Astrocyte of the hippocampus (primary cell): ENCODE results near the gene PNPLA6.
"Not testable (repeated sequence)": the region's sequence is repeated elsewhere in the genome, so short reads cannot be mapped to it uniquely, and the experiment has no call there.

Experiments
- DNase-seq: peaks from one replicate; pipeline ENCODE4 v3.0.0; 2011; ENCODE audit warnings: low read depth, low spot score

Gene PNPLA6

DNA sequence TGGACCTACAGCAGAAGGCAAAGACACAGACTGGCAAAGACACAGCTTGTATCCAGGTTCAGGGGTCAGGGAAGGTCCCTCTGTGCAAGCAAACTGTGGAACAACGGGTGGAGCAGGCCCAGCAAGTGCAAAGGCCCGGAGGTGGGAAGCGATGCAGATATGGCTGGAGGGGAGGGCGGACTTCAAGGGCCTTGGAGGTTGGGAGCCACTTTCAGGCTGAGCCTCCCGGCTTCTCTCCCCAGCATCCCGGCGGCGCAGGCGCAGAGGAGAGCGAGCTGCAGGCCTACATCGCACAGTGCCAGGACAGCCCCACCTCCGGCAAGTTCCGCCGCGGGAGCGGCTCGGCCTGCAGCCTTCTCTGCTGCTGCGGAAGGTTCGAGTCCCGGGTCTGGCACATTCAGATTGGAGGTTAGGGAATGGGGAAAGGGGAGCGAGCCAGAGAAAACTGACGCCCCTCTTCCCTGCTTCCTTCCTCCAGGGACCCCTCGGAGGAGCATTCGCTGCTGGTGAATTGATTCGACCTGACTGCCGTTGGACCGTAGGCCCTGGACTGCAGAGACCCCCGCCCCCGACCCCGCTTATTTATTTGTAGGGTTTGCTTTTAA is 2.1 kb upstream of the PNPLA6 start:
- DNase-seq = peak; percentile 56

- DNase-seq = peak; percentile 94
Measured at GRCh38 chr19:7533925-7534480, 1.5 kb upstream of the PNPLA6 start.

GRCh38 chr19:7534531-7535046 is 928 bp upstream of the PNPLA6 start:
- peak; percentile 87 for DNase-seq

DNA sequence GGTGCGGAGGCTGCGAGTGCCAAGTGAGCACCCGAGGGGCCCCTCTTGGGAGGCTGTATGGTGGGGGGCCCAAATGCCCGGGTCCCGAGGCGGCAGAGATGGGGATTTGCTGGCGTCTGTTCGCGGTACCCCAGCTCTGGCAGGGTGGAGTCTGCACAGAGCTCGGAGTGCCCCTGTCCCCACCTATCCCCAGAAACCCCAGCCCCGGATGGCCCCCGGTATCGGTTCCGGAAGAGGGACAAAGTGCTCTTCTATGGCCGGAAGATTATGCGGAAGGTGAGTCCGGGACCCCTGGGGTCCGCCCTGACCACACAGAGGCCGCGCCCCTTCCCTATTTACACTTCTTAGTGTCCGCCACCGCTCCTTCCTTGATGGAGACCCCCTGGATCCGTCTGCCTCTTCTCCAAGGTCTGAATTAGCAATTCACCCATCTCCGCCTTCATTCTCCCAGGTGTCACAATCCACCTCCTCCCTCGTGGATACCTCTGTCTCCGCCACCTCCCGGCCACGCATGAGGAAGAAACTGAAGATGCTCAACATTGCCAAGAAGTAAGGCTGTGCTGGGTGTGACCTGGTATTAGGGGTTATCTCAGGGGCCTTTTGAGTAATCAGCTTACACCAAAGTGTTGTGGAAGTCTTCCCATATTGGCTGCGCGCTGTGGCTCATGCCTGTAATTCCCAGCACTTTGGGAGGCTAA is 630 bp downstream of the PNPLA6 start:
- no peak for DNase-seq

DNA sequence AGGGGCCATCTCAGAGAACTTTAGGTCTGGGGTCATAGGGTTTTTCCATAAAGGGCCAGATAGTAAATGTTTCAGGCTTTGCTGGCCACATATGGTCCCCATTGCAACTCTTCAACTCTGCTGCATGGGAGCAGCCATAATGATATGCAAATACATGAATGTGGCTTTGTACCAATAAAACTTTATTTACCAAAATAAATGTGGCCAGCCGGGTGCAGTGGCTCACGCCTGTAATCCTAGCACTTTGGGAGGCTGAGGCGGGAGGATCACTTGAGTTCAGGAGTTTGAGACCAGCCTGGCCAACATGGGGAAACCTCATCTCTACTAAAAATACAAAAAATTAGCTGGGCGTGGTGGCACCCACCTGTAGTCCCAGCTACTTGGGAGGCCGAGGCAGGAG is 3.5 kb downstream of the PNPLA6 start:
- not testable (repeated sequence) for DNase-seq

- DNase-seq = no peak
Measured at GRCh38 chr19:7539827-7540425, 4.4 kb downstream of the PNPLA6 start.

DNA sequence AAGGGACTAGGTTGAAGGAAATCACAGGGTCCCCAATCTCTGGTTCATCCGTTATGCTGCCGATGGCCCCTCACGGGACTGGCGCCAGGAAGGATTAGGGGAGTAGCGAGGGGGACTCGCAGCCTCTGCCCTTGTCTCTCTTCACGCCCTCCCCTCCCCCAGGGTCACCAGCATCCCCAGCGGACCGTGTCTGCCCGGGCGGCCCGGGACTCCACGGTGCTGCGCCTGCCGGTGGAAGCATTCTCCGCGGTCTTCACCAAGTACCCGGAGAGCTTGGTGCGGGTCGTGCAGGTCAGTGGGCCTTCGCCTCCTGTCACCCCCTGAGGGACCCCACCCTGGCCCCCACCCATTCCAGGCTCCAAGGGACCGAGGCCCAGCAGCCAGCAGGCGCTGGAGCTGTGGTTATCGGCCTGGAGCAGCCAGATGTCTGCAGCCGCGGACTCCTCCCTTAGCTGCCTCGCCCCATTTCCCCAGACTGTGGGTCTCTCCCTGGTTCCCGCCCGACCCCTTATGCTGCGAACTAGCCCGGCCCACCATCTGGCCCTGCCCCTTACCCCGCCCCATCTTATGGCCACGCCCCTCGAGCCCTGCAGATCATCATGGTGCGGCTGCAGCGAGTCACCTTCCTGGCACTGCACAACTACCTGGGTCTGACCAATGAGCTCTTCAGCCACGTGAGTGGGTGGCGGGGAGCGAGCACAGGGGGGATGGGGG is 5.4 kb downstream of the PNPLA6 start:
- DNase-seq = peak; percentile 35

- DNase-seq = no peak
Measured at GRCh38 chr19:7541475-7541824, 5.9 kb downstream of the PNPLA6 start.

DNA sequence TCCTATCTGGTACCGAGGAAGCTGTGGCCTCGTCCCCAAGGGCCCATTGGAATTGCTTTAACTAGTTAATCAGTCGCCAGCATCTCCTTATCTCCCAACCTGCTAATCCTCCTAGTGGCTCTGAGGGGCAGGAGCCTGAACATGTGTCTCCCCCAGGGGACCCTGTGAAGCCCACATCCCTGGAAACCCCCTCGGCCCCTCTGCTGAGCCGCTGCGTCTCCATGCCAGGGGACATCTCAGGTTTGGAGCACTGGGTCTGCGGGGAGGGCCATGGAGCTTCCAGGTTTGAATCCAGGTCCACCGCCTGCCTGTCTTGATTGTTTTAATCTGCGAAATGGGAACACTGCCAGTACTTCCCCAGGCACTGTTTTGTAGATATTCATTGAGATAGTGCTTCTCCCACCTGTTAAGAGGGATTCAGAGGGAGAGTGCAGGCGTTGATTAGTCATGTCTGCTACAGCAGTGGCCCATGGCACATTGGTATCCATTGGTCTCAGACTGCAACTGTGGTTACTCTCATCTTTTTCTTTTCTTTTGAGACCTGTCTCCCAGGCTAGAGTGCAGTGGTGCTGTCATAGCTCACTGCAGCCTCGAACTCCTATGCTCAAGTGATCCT is 6.4 kb downstream of the PNPLA6 start:
- no peak for DNase-seq

DNA sequence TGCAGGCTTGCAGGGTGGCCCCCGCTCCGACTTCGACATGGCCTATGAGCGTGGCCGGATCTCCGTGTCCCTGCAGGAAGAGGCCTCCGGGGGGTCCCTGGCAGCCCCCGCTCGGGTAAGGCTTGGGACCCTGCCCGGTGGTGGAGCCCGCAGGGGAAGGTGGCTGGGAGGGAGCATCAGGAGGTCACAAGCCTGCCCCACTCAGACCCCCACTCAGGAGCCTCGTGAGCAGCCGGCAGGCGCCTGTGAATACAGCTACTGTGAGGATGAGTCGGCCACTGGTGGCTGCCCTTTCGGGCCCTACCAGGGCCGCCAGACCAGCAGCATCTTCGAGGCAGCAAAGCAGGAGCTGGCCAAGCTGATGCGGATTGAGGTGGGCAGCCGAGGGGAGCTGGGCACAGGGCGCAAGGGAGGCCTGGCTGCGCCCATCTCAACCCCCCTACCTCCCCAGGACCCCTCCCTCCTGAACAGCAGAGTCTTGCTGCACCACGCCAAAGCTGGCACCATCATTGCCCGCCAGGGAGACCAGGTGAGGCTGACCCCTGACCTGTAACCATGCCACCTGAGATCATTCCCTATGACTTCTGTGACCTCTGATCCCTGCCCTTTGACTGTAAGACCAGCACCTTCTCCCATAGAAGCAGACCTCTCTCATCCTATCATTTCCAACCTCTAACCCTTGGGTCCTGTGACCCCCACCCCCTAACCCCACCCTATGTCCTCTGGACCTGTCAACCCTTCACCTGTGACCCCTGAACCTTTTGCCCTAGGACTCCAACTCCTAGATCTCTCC is 7.2 kb downstream of the PNPLA6 start:
- DNase-seq = no peak

- no peak for DNase-seq
Measured at GRCh38 chr19:7544626-7545025, 9.1 kb downstream of the PNPLA6 start.

DNA sequence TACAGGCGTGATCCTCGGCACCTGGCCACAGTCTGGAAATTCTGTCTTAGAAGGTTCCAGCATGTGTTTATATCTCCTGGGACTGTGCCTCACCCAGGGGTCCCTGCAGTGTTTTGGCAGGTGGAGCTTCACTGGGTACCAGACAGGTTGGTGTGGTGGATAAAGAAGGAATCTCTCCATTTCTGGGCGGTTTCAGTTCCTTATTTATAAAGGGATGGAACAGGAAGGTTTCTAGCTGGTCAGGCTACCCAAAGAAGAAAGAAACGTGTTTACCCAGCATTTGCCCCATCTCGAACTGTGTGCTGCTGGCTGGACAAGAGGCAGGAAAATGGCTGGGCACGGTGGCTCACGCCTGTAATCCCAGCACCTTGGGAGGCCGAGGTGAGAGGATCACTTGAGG is 9.8 kb downstream of the PNPLA6 start:
- DNase-seq = no peak

GRCh38 chr19:7545904-7546303 is 10.4 kb downstream of the PNPLA6 start:
- no peak for DNase-seq

DNA sequence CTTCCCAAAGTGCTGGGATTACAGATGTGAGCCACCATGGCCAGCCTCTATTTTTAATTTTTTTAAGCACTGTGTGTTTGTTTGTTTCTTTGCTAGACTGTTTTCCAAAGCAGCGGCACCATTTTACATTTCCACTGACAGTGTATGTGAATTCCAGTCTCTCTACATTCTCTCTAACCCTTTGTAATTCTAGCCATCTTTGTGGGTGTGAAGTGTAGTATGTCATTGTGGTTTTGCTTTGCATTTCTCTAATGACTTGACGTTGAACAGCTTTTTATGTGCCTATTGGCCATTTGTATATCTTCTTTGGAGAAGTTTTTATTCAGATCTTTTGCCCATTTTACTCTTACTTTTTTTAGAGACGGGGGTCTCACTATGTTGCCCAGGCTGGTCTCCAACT is 11.6 kb downstream of the PNPLA6 start:
- no peak for DNase-seq

- no peak for DNase-seq
Measured at GRCh38 chr19:7549429-7550148, 14.1 kb downstream of the PNPLA6 start.

- DNase-seq = no peak
Measured at GRCh38 chr19:7550169-7550770, 14.8 kb downstream of the PNPLA6 start.

DNA sequence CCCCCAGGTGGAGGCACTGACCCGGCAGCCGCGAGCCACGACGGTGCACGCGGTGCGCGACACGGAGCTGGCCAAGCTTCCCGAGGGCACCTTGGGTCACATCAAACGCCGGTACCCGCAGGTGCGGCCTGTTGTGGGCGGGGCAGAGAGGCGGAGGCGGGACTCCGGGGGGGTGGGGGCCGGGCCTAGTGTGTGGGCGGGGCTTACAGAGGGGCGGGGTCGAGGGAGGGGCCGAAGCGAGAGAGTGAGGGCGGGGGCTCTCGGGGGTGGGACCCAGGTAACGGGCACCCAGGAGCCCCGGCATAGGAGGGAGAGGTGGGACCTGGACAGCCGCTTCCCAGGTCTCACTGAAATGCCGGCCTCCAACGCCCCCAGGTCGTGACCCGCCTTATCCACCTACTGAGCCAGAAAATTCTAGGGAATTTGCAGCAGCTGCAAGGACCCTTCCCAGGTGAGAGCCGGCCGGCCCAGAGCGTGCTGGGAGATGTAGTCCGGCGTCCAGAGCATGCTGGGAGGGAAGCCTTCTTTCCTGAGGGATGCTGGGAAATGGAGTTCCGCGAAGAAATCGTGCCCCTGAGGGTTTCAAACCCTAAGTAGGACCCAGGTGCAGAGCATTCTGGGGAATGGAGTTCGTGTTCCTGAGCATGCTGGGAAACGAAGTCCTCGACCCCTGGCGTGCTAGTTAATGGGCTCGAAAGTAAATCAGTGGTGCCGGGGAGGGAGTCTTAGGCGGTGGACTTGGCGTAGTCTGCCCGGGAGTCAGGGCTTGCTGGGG is 15.7 kb downstream of the PNPLA6 start:
- DNase-seq = peak; percentile 88

- DNase-seq = no peak
Measured at GRCh38 chr19:7552781-7553180, 17.3 kb downstream of the PNPLA6 start.

GRCh38 chr19:7554565-7554964 is 19.0 kb downstream of the PNPLA6 start:
- DNase-seq = no peak
